ENCODE measurements around the gene PHF20. TPM values are rescaled to one million over a fixed set of nuclear protein-coding genes. Genes with fewer than 3 reads are reported as not detected.
A peak's percentile ranks its signal among the peaks of the same experiment; 100 is the strongest.
"Not testable (repeated sequence)": the region's sequence is repeated elsewhere in the genome, so short reads cannot be mapped to it uniquely, and the experiment has no call there.

The PHF20 gene
- total RNA-seq, 1 donor from 2014 or later: 86.0 TPM

DNA sequence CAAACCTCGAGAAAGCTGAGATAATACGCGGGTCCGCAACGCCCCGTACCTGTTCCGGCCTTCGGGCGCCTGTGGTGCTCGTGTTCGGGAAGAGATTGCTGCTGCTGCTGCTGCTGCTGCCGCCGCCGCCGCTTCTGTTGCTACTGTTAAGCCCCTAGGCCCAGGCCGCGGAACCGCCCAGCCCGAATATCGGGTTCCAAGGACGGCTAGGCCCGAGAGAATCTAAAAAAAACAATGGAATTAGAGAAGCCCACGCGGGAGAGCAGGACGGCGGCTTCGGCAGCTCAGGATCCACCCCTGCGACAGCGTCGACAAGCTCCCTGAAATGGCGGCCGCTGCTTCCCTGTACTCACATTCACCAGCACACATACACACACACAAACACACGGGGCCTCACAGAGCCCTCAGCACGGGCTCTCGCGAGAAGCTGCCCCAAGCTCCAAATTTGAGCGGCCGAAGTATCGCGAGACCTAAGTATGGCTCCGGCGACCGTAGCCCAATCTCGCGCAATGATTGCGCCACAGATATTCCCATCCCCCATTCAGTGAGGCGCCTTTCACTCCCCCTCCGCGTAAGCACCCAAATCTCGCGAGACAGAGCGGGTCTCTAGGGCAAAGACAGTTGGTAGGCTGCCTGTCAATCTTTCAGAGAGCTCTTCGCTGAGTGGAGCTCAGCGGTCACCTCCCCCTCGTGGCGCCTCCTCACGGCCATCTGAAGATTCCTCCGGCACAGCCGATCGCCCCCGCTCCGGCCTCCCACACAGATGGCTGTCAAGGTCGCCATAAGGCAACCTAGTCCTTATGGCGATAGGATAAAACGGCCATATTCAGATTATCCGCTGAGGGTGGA, 29.7 kb upstream of the PHF20 start, which contains the start of gene RBM39:
RBM39 (minus strand) TSS at position 369 of the 849 bp plus-strand sequence. CDS start 1,386 bp downstream, outside the sequence.
- Mint-ChIP-seq H3K27me3 (no peaks in the 10 kb centered on the region), H3K36me3 (ENCODE audit: low read depth) (peaks cover 48% of the 10 kb centered on the region), H3K27ac (peak within 1 kb of the TSS; percentile 99), H3K9me3 (no peaks in the 10 kb centered on the region), H3K4me3 (peak within 1 kb of the TSS; percentile 99), H3K4me1 (peaks cover 46% of the 10 kb centered on the region)
- POLR2A ChIA-PET: interaction anchor here (0.5 to 12.0 kb wide), 65 partner anchors 9 to 1929 kb away, joined by 3 to 764 read pairs (median 4); partner anchors contain the start of genes CEP250, CPNE1, EIF2S2 and EIF6
- TF ChIP-seq, protein P1, sequence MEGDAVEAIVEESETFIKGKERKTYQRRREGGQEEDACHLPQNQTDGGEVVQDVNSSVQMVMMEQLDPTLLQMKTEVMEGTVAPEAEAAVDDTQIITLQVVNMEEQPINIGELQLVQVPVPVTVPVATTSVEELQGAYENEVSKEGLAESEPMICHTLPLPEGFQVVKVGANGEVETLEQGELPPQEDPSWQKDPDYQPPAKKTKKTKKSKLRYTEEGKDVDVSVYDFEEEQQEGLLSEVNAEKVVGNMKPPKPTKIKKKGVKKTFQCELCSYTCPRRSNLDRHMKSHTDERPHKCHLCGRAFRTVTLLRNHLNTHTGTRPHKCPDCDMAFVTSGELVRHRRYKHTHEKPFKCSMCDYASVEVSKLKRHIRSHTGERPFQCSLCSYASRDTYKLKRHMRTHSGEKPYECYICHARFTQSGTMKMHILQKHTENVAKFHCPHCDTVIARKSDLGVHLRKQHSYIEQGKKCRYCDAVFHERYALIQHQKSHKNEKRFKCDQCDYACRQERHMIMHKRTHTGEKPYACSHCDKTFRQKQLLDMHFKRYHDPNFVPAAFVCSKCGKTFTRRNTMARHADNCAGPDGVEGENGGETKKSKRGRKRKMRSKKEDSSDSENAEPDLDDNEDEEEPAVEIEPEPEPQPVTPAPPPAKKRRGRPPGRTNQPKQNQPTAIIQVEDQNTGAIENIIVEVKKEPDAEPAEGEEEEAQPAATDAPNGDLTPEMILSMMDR (IDR thresholded peaks at IDR 0.05): no peak
- ATAC-seq (ENCODE audit: low read depth) (peak; percentile 81), DNase-seq (peak; percentile 94)
- CTCF ChIA-PET: interaction anchor here (0.8 to 2.4 kb wide), 8 partner anchors 11 to 278 kb away, joined by 3 to 21 read pairs (median 6); partner anchors contain the start of genes PHF20 and SCAND1
- intact Hi-C loops (cut with micrococcal nuclease): loop anchor here (1.0 to 5.0 kb wide), 9 partner anchors 29 to 785 kb away; partner anchors contain the start of genes CPNE1, ERGIC3, GSS and MYH7B

- Mint-ChIP-seq H3K36me3 (ENCODE audit: low read depth) (peaks cover 43% of the 10 kb centered on the region), H3K4me3 (peak overlapping the region; percentile 99), H3K4me1 (peaks cover 46% of the 10 kb centered on the region), H3K27me3 (no peaks in the 10 kb centered on the region), H3K9me3 (no peaks in the 10 kb centered on the region), H3K27ac (peak overlapping the region; percentile 99)
- TF ChIP-seq, protein P1 (IDR thresholded peaks at IDR 0.05): no peak
- POLR2A ChIA-PET: interaction anchor here (0.5 to 12.0 kb wide), 55 partner anchors 9 to 1750 kb away, joined by 3 to 764 read pairs (median 5); partner anchors contain the start of genes CEP250, CPNE1, EIF2S2 and EIF6
- ATAC-seq (ENCODE audit: low read depth): peak; percentile 23
- intact Hi-C loops (cut with micrococcal nuclease): loop anchor here (1.0 to 5.0 kb wide), 11 partner anchors 25 to 786 kb away; partner anchors contain the start of genes CPNE1, ERGIC3, GSS and MYH7B
- CTCF ChIA-PET: interaction anchor here (0.8 to 2.4 kb wide), 8 partner anchors 12 to 279 kb away, joined by 3 to 21 read pairs (median 5); partner anchors contain the start of genes PHF20 and SCAND1
- DNase-seq: no peak
These were observed 28.9 kb upstream of the PHF20 start for GRCh38 chr20:35742741-35743523.

GRCh38 chr20:35743693-35744491, 27.9 kb upstream of the PHF20 start:
- Mint-ChIP-seq H3K9me3 (no peaks in the 10 kb centered on the region), H3K4me1 (peaks cover 36% of the 10 kb centered on the region), H3K36me3 (ENCODE audit: low read depth) (peaks cover 34% of the 10 kb centered on the region), H3K27ac (peak overlapping the region; percentile 99), H3K27me3 (no peaks in the 10 kb centered on the region), H3K4me3 (peak overlapping the region; percentile 99)
- POLR2A ChIA-PET: interaction anchor here (0.5 to 12.0 kb wide), 25 partner anchors 8 to 1003 kb away, joined by 3 to 764 read pairs (median 11); partner anchors contain the start of genes CEP250, CPNE1, ERGIC3 and MMP24OS
- CTCF ChIA-PET: interaction anchor here (2.4 kb wide), 1 partner anchor 24 kb away, joined by 19 read pairs; no protein-coding TSS in a partner anchor
- TF ChIP-seq, protein P1 (IDR thresholded peaks at IDR 0.05): no peak
- no peak for DNase-seq
- intact Hi-C loops (cut with micrococcal nuclease): loop anchor here (1.0 to 5.0 kb wide), 3 partner anchors 24 to 787 kb away; partner anchors contain the start of genes GSS and MYH7B
- ATAC-seq (ENCODE audit: low read depth): no peak

DNA sequence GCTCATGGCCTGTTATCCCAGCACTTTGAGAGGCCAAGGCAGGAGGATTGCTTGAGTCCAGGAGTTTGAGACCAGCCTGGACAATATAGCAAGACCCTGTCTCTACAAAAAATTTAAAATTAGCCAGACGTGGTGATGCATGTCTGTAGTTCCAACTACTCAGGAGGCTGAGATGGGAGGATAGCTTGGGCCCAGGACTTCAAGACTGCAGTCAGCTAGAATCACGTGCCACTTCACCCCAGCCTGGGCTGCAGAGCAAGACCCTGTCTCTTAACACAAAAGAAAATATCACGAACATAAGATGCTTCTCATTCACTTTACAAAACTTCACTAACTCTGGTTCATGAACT, 27.3 kb upstream of the PHF20 start:
- intact Hi-C loops (cut with micrococcal nuclease): loop anchor here (5.0 kb wide), 1 partner anchor 787 kb away; the partner anchor contains the start of genes GSS and MYH7B
- POLR2A ChIA-PET: interaction anchor here (0.5 to 12.0 kb wide), 8 partner anchors 11 to 209 kb away, joined by 3 to 764 read pairs (median 26); partner anchors contain the start of genes CPNE1, PHF20, RBM12 and SCAND1

More for the DNA sequence above, 27.3 kb upstream of the PHF20 start:
- H3K27me3 Mint-ChIP-seq; ATAC-seq (ENCODE audit: low read depth); H3K9me3 Mint-ChIP-seq; DNase-seq; CTCF ChIA-PET: not testable (repeated sequence)
- Mint-ChIP-seq H3K27ac (peak overlapping the region; percentile 99), H3K4me3 (peak overlapping the region; percentile 99), H3K4me1 (peaks cover 33% of the 10 kb centered on the region), H3K36me3 (ENCODE audit: low read depth) (peaks cover 30% of the 10 kb centered on the region)
